Ishikawa (cell line): ENCODE measurements around the gene TXK.

Experiments
- CEBPB ChIP-seq: IDR thresholded peaks from 2 replicates; pipeline ENCODE4 v1.6.1; 2012
- CREB1 ChIP-seq: IDR thresholded peaks from 2 replicates; pipeline ENCODE4 v1.6.1; 2012; ENCODE audit warnings: low read depth
- EGR1 ChIP-seq: IDR thresholded peaks from 2 replicates; pipeline ENCODE4 v1.6.1; 2012
- EP300 ChIP-seq: IDR thresholded peaks from 2 replicates; pipeline ENCODE4 v1.6.1; 2012; ENCODE audit warnings: borderline replicate concordance
- FOXM1 ChIP-seq: IDR thresholded peaks from 2 replicates; pipeline ENCODE4 v1.6.1; 2012; ENCODE audit warnings: low read depth, borderline replicate concordance
- NFIC ChIP-seq: IDR thresholded peaks from 2 replicates; pipeline ENCODE4 v1.6.1; 2012
- RAD21 ChIP-seq: IDR thresholded peaks from 2 replicates; pipeline ENCODE4 v1.6.1; 2012; ENCODE audit warnings: low read depth
- TAF1 ChIP-seq: IDR thresholded peaks from 2 replicates; pipeline ENCODE4 v1.6.1; 2012; ENCODE audit warnings: low read depth, mild to moderate bottlenecking
- TCF12 ChIP-seq: IDR thresholded peaks from 2 replicates; pipeline ENCODE4 v1.6.1; 2012; ENCODE audit warnings: low read depth
- TEAD4 ChIP-seq: IDR thresholded peaks from 2 replicates; pipeline ENCODE4 v1.6.1; 2012
- YY1 ChIP-seq: IDR thresholded peaks from 2 replicates; pipeline ENCODE4 v1.6.1; 2012; ENCODE audit warnings: low read depth
- ZBTB7A ChIP-seq: IDR thresholded peaks from 2 replicates; pipeline ENCODE4 v1.6.1; 2012; ENCODE audit warnings: low read depth
- TF ChIP-seq, protein P1 (sequence below): IDR thresholded peaks from 2 replicates; pipeline ENCODE4 v1.6.1; 2012; ENCODE audit warnings: low read depth, mild to moderate bottlenecking
- TF ChIP-seq, protein P2 (sequence below): IDR thresholded peaks from 2 replicates; pipeline ENCODE4 v1.6.1; 2012
- TF ChIP-seq, protein P3 (sequence below): IDR thresholded peaks from 2 replicates; pipeline ENCODE4 v1.6.1; 2012

TXK gene

DNA sequence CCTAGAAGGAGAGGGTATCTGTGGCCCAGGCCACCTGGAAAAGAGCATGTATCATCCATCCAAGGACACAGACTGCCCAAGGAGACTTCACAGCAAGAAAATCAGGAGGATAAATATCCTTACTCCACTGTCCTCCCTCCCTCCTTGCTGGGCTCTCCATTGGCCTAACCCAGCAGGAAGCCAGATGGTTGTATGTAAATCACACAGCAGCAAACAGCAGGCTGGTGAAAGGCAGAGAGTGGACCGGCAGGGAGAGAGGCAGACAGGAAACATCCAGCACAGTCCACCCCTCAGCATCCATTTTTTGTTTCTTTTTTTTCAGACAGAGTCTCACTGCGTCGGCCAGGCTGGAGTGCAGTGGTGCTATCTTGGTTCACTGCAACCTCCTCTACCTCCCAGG is 17.5 kb downstream of the TXK start:
- no peak for TF ChIP-seq TAF1
- TF ChIP-seq, protein P1, sequence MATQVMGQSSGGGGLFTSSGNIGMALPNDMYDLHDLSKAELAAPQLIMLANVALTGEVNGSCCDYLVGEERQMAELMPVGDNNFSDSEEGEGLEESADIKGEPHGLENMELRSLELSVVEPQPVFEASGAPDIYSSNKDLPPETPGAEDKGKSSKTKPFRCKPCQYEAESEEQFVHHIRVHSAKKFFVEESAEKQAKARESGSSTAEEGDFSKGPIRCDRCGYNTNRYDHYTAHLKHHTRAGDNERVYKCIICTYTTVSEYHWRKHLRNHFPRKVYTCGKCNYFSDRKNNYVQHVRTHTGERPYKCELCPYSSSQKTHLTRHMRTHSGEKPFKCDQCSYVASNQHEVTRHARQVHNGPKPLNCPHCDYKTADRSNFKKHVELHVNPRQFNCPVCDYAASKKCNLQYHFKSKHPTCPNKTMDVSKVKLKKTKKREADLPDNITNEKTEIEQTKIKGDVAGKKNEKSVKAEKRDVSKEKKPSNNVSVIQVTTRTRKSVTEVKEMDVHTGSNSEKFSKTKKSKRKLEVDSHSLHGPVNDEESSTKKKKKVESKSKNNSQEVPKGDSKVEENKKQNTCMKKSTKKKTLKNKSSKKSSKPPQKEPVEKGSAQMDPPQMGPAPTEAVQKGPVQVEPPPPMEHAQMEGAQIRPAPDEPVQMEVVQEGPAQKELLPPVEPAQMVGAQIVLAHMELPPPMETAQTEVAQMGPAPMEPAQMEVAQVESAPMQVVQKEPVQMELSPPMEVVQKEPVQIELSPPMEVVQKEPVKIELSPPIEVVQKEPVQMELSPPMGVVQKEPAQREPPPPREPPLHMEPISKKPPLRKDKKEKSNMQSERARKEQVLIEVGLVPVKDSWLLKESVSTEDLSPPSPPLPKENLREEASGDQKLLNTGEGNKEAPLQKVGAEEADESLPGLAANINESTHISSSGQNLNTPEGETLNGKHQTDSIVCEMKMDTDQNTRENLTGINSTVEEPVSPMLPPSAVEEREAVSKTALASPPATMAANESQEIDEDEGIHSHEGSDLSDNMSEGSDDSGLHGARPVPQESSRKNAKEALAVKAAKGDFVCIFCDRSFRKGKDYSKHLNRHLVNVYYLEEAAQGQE, result no peak
- TF ChIP-seq, protein P2, sequence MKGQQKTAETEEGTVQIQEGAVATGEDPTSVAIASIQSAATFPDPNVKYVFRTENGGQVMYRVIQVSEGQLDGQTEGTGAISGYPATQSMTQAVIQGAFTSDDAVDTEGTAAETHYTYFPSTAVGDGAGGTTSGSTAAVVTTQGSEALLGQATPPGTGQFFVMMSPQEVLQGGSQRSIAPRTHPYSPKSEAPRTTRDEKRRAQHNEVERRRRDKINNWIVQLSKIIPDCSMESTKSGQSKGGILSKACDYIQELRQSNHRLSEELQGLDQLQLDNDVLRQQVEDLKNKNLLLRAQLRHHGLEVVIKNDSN, result no peak
- no peak for TF ChIP-seq EP300
- no peak for TF ChIP-seq FOXM1
- no peak for TF ChIP-seq RAD21
- TF ChIP-seq, protein P3, sequence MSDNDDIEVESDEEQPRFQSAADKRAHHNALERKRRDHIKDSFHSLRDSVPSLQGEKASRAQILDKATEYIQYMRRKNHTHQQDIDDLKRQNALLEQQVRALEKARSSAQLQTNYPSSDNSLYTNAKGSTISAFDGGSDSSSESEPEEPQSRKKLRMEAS, result no peak
- TF ChIP-seq CEBPB, result no peak
- TF ChIP-seq ZBTB7A, result no peak
- TF ChIP-seq YY1, result no peak
- TF ChIP-seq EGR1, result no peak
- no peak for TF ChIP-seq CREB1

DNA sequence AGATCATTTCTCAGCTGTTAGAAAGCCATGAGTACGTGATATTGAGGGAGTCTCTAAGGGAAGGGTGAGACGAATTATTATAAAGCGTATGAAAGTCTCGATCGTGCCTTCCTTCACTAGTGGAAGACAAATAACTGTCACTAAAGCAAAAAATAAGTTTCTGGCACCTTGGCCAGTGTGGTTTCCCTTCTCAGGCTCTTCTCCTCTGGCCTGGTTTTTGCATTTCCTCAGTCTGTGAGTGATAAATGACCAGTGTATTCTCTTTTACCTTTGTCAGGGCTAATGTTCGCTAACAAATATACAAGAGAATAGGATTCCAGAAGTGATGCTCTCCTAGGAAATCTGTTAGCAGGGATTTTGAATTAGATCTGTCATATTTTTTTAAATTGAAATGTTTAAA is 19.6 kb downstream of the TXK start:
- TF ChIP-seq NFIC (no peak), FOXM1 (no peak), CEBPB (no peak), TEAD4 (no peak), EGR1 (no peak), YY1 (no peak), TCF12 (no peak), TAF1 (no peak)
- TF ChIP-seq, protein P3, result no peak
- TF ChIP-seq, protein P2, result no peak

DNA sequence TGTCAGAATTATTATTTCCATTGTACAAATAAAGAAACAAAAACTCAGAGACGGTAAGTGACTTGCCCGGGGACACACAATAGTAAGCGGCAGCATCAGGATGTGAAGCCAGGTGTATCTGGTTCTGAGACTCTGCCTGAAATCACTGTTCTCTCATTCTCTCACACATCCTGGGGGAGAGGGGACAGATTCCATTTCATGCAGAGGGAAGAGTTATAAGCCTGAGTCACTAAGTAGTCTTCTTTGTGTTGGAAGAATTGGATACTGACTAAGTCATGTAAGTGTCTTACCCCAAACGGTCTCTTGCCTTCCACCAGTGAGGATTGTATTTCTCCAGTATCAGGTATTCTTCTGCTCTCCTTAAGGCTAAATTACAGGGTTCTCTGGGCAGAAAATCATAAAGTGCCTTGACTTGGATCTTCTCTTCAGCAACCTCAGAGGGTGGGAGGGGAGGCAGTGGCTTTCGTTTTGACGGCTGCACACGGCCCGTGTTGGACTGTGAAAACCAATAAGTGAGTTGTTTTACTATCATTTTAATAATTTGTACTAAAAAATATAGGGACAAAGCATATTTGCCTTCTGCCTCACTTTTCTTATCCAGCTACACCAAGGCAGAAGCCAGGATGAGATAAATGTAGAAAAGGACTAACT is 21.9 kb downstream of the TXK start:
- TF ChIP-seq EGR1 (no peak), EP300 (no peak)
- TF ChIP-seq, protein P3, result no peak
- TF ChIP-seq, protein P2, result no peak

DNA sequence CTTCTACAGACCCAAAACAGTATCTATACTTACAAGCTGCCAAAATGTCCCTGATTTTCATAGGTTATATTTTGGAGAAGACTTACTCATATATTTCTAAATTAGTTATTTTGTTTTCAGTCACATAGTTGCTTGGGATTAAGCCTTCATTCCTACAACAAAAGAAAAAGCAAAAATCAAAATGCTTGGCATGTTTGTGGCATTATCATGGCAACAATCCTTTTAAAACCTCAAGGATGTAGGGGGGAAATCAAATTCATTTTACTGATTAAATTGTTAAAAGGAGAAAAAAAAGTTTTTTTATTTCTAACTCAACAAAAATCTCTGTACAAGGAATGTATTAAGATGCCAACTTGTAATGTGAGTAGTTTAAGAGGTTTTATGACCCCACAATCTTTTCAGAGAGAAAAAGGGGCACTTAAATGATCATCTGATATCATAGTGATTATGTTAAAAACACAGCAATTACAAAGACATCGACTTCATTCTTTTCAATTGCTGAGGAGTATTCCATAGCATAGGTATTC is 23.5 kb downstream of the TXK start:
- TF ChIP-seq TCF12 (no peak), TAF1 (no peak), CEBPB (no peak), YY1 (no peak), EP300 (no peak)
- TF ChIP-seq, protein P2, result no peak
- TF ChIP-seq, protein P3, result no peak
- TF ChIP-seq, protein P1, result no peak
